IPS DF 19.7 (cell line): ENCODE data around the gene ADPGK.
"Not testable (repeated sequence)": the region's sequence is repeated elsewhere in the genome, so short reads cannot be mapped to it uniquely, and the experiment has no call there.

Source experiments
- DNase-seq: peaks from one replicate; pipeline ENCODE4 v3.0.0-alpha.2; 2013; ENCODE audit warnings: low read depth, low spot score

Gene ADPGK

DNA sequence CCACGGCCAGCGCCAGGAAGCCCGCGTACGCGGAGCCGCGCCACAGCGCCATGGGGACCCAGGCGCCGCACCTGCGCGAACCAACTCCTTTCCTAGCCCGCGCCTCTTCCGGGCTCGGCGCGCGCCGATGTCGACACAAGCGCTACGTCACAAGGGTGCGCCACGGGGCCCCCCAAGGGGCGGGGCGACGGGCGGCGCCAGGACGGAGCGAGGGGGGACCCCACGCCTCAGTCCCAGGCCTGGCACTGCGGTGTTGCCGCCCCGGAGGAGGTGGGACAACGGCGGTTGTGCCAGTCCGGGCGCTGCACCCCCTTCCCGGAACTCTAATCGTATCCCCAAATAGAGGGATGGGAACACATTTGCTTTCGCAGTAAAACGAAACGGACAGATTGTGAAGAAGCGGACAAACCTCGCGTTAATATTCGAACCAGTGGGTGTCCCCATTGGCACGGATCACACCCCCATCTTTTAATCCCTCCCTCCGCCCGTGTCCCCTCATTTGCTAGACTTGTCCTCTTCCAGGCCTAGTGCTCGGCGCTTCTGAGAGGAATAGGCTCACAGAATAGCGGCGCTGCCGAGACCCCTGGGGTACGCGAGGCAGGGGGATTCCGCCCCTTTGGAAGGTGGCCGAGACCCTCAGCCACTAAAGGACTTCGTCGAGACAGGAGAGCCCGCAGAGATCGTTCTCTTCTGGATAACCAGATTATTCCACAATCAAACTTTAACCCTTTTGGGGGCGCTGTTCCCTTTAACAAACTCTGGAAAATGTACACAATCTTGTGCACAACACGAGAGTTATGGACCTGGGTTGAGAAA lies at the start of gene ADPGK:
Gene ADPGK, minus strand, starts transcription at position 119 of the 816 bp plus-strand sequence. Its CDS starts 67 bp downstream, at position 52.
- DNase-seq: peak; percentile 38

GRCh38 chr15:72827226-72827625 lies 43.7 kb upstream of the ADPGK start:
- DNase-seq: no peak

- DNase-seq: no peak
Measured at GRCh38 chr15:72826611-72827010, 43.1 kb upstream of the ADPGK start.

GRCh38 chr15:72825829-72826228 lies 42.3 kb upstream of the ADPGK start:
- DNase-seq: no peak

- DNase-seq: no peak
Measured at GRCh38 chr15:72824781-72825180, 41.2 kb upstream of the ADPGK start.

DNA sequence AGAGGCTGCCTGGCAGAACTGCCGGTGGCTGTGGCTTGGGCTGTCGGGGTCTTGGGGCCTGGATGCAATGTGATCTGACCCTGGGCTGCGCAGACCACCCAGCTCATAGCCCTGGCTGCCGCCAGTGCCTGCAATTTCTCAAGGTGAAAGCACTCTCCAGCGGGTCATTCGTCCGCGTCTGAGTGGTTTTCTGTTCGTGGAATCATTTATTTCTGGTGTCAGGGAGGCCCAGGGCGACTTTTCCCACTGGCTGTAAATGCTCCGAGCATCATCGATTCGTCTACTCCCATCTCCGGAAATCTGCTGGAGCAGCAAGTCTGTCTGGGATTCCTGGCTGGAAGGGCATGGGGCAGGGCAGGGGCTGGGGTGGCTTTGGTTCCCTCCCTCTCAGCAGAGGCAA lies 40.6 kb upstream of the ADPGK start:
- no peak for DNase-seq

GRCh38 chr15:72820278-72820677 lies 36.7 kb upstream of the ADPGK start:
- DNase-seq: no peak

GRCh38 chr15:72818632-72819031 lies 35.1 kb upstream of the ADPGK start:
- DNase-seq: no peak

- DNase-seq: no peak
Measured at GRCh38 chr15:72813345-72814004, 29.9 kb upstream of the ADPGK start.

DNA sequence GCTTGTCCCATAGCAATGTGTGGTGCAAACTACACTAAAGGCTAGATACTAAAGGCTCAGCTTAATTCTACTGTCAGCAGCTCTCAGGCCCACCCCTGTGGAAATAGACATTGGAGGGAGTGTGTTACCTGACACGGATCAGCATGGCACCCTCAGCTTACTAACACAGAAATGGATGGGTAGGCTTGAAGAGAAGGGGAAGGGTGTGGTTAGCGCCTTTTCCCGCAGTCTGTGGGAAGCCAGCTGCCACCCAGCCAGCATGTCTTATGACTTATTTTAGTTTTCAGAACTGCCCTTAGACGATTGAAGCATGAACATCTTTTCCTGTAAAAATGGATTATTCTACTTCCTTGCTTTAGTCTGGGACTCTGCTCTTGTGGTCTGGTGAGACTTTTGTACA lies 25.8 kb upstream of the ADPGK start:
- DNase-seq: no peak

GRCh38 chr15:72807346-72807745 lies 23.8 kb upstream of the ADPGK start:
- not testable (repeated sequence) for DNase-seq

DNA sequence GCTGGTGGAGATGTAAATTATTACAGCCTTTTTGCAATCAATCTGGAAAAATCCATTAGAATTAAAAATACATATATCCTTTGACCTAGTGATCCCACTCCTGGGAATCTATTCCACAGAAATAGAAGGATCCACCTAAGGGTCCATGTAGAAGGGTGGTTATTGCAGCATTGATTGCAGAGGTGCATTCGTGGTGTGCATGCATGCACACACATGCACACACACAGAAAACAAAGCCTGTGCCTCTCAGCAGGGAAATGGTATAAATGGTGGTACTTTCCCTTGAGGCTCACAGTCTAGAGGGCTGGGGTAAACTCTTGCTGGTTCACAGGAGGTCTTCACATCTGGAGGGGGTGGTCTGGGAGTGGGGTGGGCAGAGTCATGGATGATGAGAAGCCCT lies 19.4 kb upstream of the ADPGK start:
- no peak for DNase-seq

GRCh38 chr15:72801590-72802325 lies 18.2 kb upstream of the ADPGK start:
- no peak for DNase-seq

- DNase-seq: no peak
Measured at GRCh38 chr15:72800833-72801481, 17.4 kb upstream of the ADPGK start.

GRCh38 chr15:72797834-72798233 lies 14.3 kb upstream of the ADPGK start:
- DNase-seq: no peak

DNA sequence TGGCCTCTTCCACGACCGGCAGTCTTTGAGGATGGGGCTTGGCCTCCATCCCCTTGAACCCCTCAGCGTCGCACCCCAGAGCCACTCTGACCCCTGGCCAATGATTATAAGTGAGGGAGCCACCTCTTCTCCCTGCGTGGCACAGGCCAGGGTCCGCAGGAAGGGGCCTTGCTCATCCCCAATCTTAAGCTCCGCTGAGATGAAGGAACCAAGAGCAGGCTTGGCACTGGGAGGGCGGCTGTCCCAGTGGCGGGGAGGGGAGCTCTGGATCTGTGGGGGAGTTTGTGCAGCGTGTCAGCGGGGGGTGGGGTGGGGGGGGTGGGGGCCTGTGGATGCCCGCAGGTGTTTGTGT lies 13.8 kb upstream of the ADPGK start:
- no peak for DNase-seq

DNA sequence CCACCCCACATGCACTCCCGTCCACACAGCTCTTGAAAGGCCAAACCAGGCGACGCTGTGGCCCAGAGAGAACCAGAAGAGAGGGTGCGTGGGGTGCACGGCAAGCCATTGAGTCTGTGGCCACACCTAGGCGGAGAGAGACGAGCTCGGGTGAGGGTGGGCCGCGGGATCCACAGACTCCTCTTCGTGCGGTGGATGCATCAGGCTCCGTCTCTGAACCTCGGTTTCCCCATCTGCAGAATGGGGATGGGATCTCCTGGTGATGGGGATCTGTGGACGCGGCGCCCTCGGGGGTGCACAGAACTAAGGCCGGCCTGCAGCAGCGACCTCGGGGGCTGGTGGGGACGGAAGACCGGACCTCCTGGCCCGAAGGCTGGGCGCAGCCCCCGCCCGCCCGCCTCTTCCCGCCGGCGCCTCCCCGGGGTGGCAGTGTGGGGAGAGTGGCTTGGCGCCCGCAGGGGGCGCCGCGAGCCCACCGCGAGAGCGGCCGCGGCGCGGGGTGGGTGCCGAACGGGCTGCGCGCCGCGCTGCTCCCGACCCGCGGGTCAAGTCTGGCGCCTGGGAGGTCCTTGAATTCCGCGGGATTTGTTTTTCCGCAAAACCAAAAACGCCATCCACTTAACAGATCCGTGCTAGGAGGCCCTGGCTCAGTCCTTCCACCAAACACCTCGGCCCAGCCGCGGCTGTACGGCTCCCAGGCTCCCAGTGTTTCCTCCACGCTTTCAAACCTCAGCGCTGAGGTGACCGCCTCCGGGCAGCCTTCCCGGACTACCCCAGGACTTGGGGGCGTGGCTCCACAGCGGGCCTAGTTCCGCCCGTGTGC lies 13.2 kb upstream of the ADPGK start:
- DNase-seq: no peak

GRCh38 chr15:72796210-72796514 lies 12.6 kb upstream of the ADPGK start:
- no peak for DNase-seq

- DNase-seq: no peak
Measured at GRCh38 chr15:72793766-72794660, 10.5 kb upstream of the ADPGK start.

- no peak for DNase-seq
Measured at GRCh38 chr15:72792431-72792830, 8.9 kb upstream of the ADPGK start.
